IMR-90 (cell line): ENCODE measurements around the gene MFAP3L. TPM values are rescaled to one million over a fixed set of nuclear protein-coding genes. Genes with fewer than 3 reads are reported as not detected.

Experiments
- ATAC-seq: fragments of 200-7000 bp; cut with Tn5 transposase; 2 replicates; pipeline ENCODE4 v1.9.1; 2020; ENCODE audit warnings: low read depth, mild to moderate bottlenecking, moderate library complexity
- BruUV-seq: library from RNA; stranded (reverse); fragments of 400-500 nt; replicated peaks from 2 replicates; lab custom pipeline; 2021; lab: Mats Ljungman, UMichigan
- CTCF ChIA-PET: fragments of 300-600 bp; formaldehyde crosslinking; extraction: SDS; loops from one replicate; lab custom pipeline; 2021; ENCODE audit warnings: antibody characterized with exemption; lab: Yijun Ruan, JAX
- POLR2A ChIA-PET: fragments of 300-600 bp; sonication (Branson Sonifier 250); formaldehyde crosslinking; loops from one replicate; lab custom pipeline; 2022; ENCODE audit warnings: antibody characterized with exemption; ENCODE audit not compliant: unreplicated experiment; lab: Charles Lee
- DNase-seq: peaks from one replicate; pipeline ENCODE4 v3.0.0; 2013
- H2AFZ ChIP-seq: replicated peaks from 2 replicates; pipeline ENCODE3; 2013; ENCODE audit warnings: low read length, mild to moderate bottlenecking; ENCODE audit not compliant: poor library complexity
- H2AK5ac ChIP-seq: 2 replicates; pipeline ENCODE4 v1.6.1; 2013; ENCODE audit warnings: low read depth, low read length, inconsistent platforms
- H2AK9ac ChIP-seq: replicated peaks from 2 replicates; pipeline ENCODE3; 2013; ENCODE audit warnings: mild to moderate bottlenecking, low read depth, low read length, moderate library complexity; ENCODE audit not compliant: poor library complexity
- H2BK120ac ChIP-seq: 2 replicates; pipeline ENCODE4 v1.6.1; 2013; ENCODE audit warnings: low read depth, low read length, inconsistent platforms
- H2BK15ac ChIP-seq: 3 replicates; pipeline ENCODE4 v1.6.1; 2013; ENCODE audit warnings: low read depth, low read length, inconsistent platforms
- H2BK20ac ChIP-seq: 2 replicates; pipeline ENCODE4 v1.6.1; 2013; ENCODE audit warnings: low read depth, mild to moderate bottlenecking, inconsistent platforms, low read length, moderate library complexity
- H2BK5ac ChIP-seq: 2 replicates; pipeline ENCODE4 v1.6.1; 2013; ENCODE audit warnings: mild to moderate bottlenecking, low read depth, low read length, inconsistent platforms; ENCODE audit not compliant: poor library complexity, severe bottlenecking
- H3K14ac ChIP-seq: replicated peaks from 2 replicates; pipeline ENCODE4 v1.6.1; 2013; ENCODE audit warnings: low read depth, low read length, inconsistent platforms
- H3K18ac ChIP-seq: 2 replicates; pipeline ENCODE4 v1.6.1; 2013; ENCODE audit warnings: low read depth, low read length, control low read depth
- H3K23ac ChIP-seq: 2 replicates; pipeline ENCODE4 v1.6.1; 2013; ENCODE audit warnings: low read depth, low read length, inconsistent platforms
- H3K27ac ChIP-seq: 2 replicates; pipeline ENCODE4 v1.5.1; 2013; ENCODE audit warnings: mild to moderate bottlenecking, control low read depth, low read length; ENCODE audit not compliant: insufficient read depth
- H3K27me3 ChIP-seq: 2 replicates; pipeline ENCODE4 v1.6.1; 2013; ENCODE audit warnings: low read length; ENCODE audit not compliant: control insufficient read depth, insufficient read depth
- H3K36me3 ChIP-seq: 2 replicates; pipeline ENCODE4 v1.6.1; 2013; ENCODE audit warnings: low read length, mixed read lengths; ENCODE audit not compliant: control insufficient read depth, insufficient read depth
- H3K4ac ChIP-seq: 2 replicates; pipeline ENCODE4 v1.6.1; 2013; ENCODE audit warnings: low read depth, low read length, inconsistent platforms
- H3K4me1 ChIP-seq: 2 replicates; pipeline ENCODE4 v1.6.1; 2013; ENCODE audit warnings: low read length, mixed read lengths; ENCODE audit not compliant: control insufficient read depth, insufficient read depth
- H3K4me2 ChIP-seq: 2 replicates; pipeline ENCODE4 v1.6.1; 2013; ENCODE audit warnings: low read depth, mild to moderate bottlenecking, control low read depth, low read length, moderate library complexity
- H3K4me3 ChIP-seq: 2 replicates; pipeline ENCODE4 v1.5.1; 2013; ENCODE audit warnings: low read depth, mild to moderate bottlenecking, control low read depth, low read length, moderate library complexity; ENCODE audit not compliant: insufficient read depth
- H3K56ac ChIP-seq: 2 replicates; pipeline ENCODE4 v1.6.1; 2013; ENCODE audit warnings: low read length, inconsistent platforms; ENCODE audit not compliant: insufficient read depth; ENCODE audit errors: extremely low read depth
- H3K79me1 ChIP-seq, 2 experiments: 2 replicates each; pipeline ENCODE4 v1.6.1; 2013; ENCODE audit warnings: low read length in 2 of 2, inconsistent platforms in 1 of 2, low read depth in 1 of 2
- H3K9ac ChIP-seq: 2 replicates; pipeline ENCODE4 v1.6.1; 2013; ENCODE audit warnings: low read depth, low read length, control low read depth
- H3K9me1 ChIP-seq: 2 replicates; pipeline ENCODE4 v1.6.1; 2013; ENCODE audit warnings: low read length, inconsistent platforms; ENCODE audit not compliant: insufficient read depth
- H3K9me3 ChIP-seq: 2 replicates; pipeline ENCODE4 v1.6.1; 2013; ENCODE audit warnings: low read length; ENCODE audit not compliant: control insufficient read depth, insufficient read depth
- H4K20me1 ChIP-seq: 2 replicates; pipeline ENCODE4 v1.6.1; 2013; ENCODE audit warnings: low read length, inconsistent platforms; ENCODE audit not compliant: insufficient read depth
- H4K5ac ChIP-seq: 2 replicates; pipeline ENCODE4 v1.6.1; 2013; ENCODE audit warnings: mild to moderate bottlenecking, low read depth, low read length, control low read depth
- H4K8ac ChIP-seq, 2 experiments: 2 replicates each; pipeline ENCODE4 v1.6.1; 2013; ENCODE audit warnings: low read depth in 2 of 2, low read length in 2 of 2, control low read depth in 1 of 2, inconsistent platforms in 1 of 2
- H4K91ac ChIP-seq: 2 replicates; pipeline ENCODE4 v1.6.1; 2013; ENCODE audit warnings: low read depth, low read length, inconsistent platforms; ENCODE audit not compliant: insufficient read depth
- CEBPB ChIP-seq: IDR thresholded peaks from 2 replicates; pipeline ENCODE4 v1.6.1; 2012; ENCODE audit warnings: low read depth, low read length, improper control_type of control experiment
- FOS ChIP-seq: fragments of 150-350 bp; IDR thresholded peaks from 2 replicates; pipeline ENCODE4 v1.6.1; 2016; ENCODE audit warnings: low read depth, low read length
- NFE2L2 ChIP-seq: fragments of 150-350 bp; IDR thresholded peaks from 2 replicates; pipeline ENCODE4 v1.6.1; 2016; ENCODE audit warnings: low read depth, mild to moderate bottlenecking, low read length
- WGBS, 2 experiments: methylation state at CpG; one replicate each; pipeline versions ENCODE4 v1.1.5 to v1.1.7; 2013; ENCODE audit warnings: missing lambda C conversion rate in 2 of 2; ENCODE audit not compliant: insufficient read length in 1 of 2; ENCODE audit errors: extremely low coverage in 2 of 2; 5-methylcytosine and 5-hydroxymethylcytosine counted together
- dilution Hi-C: fragments of 300-500 bp; cut with HindIII; formaldehyde crosslinking; loops from one replicate; pipeline ENCODE4 v1.14.3; 2018; ENCODE audit warnings: low sequenced_read_pairs; ENCODE audit not compliant: unreplicated experiment
- in situ Hi-C: fragments of 300-500 bp; cut with MboI; formaldehyde crosslinking; loops from 3 replicates; pipeline ENCODE4 v1.14.3; 2019; ENCODE audit warnings: low sequenced_read_pairs, inconsistent platforms, mixed read lengths
- intact Hi-C: fragments of 100-400 bp; cut with micrococcal nuclease; formaldehyde crosslinking; loops from 2 replicates; pipeline ENCODE4 v1.10.0; 2022
- polyA plus RNA-seq, 3 experiments: library from polyadenylated mRNA; depleted of rRNA; stranded (reverse); fragments of >200 nt; gene quantifications; 2 replicates each; pipeline ENCODE4 v1.2.3, GENCODE V29; 2012; ENCODE audit warnings: low replicate concordance in 1 of 3
- total RNA-seq: library from RNA; depleted of rRNA; stranded (reverse); fragments of >200 nt; gene quantifications from 2 replicates; pipeline ENCODE4 v1.2.3, GENCODE V29; 2012

MFAP3L gene
- total and polyA plus RNA-seq, 2 of the 4 experiments (the other 2 are of a cell fraction), result 0.22 to 0.36 TPM

DNA sequence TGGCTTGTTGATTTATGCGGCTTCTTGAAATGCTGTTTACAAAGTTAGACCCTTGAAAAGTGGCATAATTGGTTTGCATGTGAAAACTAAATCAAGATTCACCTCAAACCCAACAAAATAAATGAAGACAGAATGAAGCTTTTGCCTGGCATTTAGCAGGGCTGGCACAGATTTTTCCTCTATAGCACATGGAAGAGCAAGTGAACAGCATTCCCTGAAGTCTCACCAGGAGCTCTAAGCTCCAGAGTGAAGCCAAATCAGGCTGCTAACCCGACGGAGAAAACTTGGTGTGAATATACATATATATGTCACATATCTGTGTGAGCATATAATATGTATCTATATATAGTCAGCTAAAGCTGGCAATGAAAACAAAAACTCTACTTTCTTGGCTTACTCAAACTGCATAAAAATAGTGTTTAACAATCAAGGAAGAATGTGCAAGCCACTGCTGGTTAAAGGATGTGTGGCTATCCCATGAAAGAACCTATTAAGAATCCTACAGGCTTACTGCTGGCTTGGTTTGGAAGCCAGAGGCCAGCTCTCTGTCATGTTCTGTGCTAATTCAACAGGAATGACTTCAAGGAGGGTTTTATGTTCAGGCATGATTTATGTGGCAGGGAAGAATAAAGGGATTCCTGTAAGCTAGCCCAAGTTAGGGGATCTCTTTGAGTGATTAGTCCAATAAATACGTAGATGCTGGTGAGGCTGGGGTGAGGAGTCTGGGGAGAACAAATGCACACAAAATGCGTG lies 69.9 kb downstream of the MFAP3L start:
- DNase-seq (no peak), ATAC-seq (no peak)
- in situ Hi-C loops, result no loop called here

More for the DNA sequence above, 69.9 kb downstream of the MFAP3L start:
- no peak overlapping the region for H3K14ac ChIP-seq
- 0% methylated on average over 1 of the region's 5 CpGs; no CpG with 5 or more reads in 1 of the 2 experiments for WGBS, 2 experiments
- no peak overlapping the region for H3K4ac ChIP-seq
- intact Hi-C loops, result no loop called here
- H2BK20ac ChIP-seq, result no peak overlapping the region
- H2AFZ ChIP-seq, result no peak overlapping the region
- CTCF ChIA-PET, result no interaction called here
- H2BK5ac ChIP-seq, result no peak overlapping the region
- no peaks in the 10 kb centered on the region for H3K9me3 ChIP-seq
- TF ChIP-seq FOS (no peak), CEBPB (no peak), NFE2L2 (no peak)
- POLR2A ChIA-PET, result no interaction called here
- no peak overlapping the region for H3K4me2 ChIP-seq
- H4K8ac ChIP-seq, result no peak overlapping the region
- H2AK5ac ChIP-seq, result no peak overlapping the region
- no peaks in the 10 kb centered on the region for H3K79me1 ChIP-seq
- no peak overlapping the region for H3K9ac ChIP-seq
- no peak overlapping the region for H3K23ac ChIP-seq
- no peak overlapping the region for H4K5ac ChIP-seq
- no peaks in the 10 kb centered on the region for H3K9me1 ChIP-seq
- BruUV-seq, result no TSS peak
- H3K27me3 ChIP-seq, result no peaks in the 10 kb centered on the region
- no peaks in the 10 kb centered on the region for H3K36me3 ChIP-seq
- H2BK120ac ChIP-seq, result no peak overlapping the region
- dilution Hi-C loops, result no loop called here
- H3K4me3 ChIP-seq, result no peak overlapping the region
- no peaks in the 10 kb centered on the region for H4K20me1 ChIP-seq
- no peak overlapping the region for H3K27ac ChIP-seq
- H2AK9ac ChIP-seq, result no peak overlapping the region
- no peak overlapping the region for H4K91ac ChIP-seq
- H2BK15ac ChIP-seq, result no peak overlapping the region
- H3K18ac ChIP-seq, result no peak overlapping the region
- H3K4me1 ChIP-seq, result no peaks in the 10 kb centered on the region
- H3K56ac ChIP-seq, result no peak overlapping the region
